Sigmoid colon (tissue), 7 donors: ENCODE data around the gene CAMTA1. TPM values are rescaled to one million over a fixed set of nuclear protein-coding genes. Genes with fewer than 3 reads are reported as not detected.
A peak's percentile ranks its signal among the peaks of the same experiment; 100 is the strongest.
"Not testable (repeated sequence)": the region's sequence is repeated elsewhere in the genome, so short reads cannot be mapped to it uniquely, and the experiment has no call there.

Source experiments
- DNase-seq: peaks from one replicate; pipeline ENCODE4 v3.0.0-alpha.2; 2019
- H3K27ac ChIP-seq, 4 donors: fragments of 200-600 bp; sonication (generic); one replicate each; pipeline ENCODE4 v1.5.1; 2016 to 2019; ENCODE audit warnings: mild to moderate bottlenecking in 1 of 4
- H3K27me3 ChIP-seq, 3 donors: fragments of 200-600 bp; sonication (generic); one replicate each; pipeline ENCODE4 v1.5.1; 2019; ENCODE audit warnings: mild to moderate bottlenecking in 1 of 3
- H3K36me3 ChIP-seq, 4 donors: fragments of 200-600 bp; sonication (generic); one replicate each; pipeline ENCODE4 v1.5.1; 2016 to 2019
- H3K4me1 ChIP-seq, 4 donors: fragments of 200-600 bp; sonication (generic); one replicate each; pipeline ENCODE4 v1.5.1; 2017 to 2019
- H3K4me3 ChIP-seq, 4 donors: fragments of 200-600 bp; sonication (generic); one replicate each; pipeline ENCODE4 v1.5.1; 2017 to 2019; ENCODE audit warnings: mild to moderate bottlenecking in 2 of 4, moderate library complexity in 1 of 4
- H3K9me3 ChIP-seq, 4 donors: fragments of 200-600 bp in 3 of 4; sonication (generic) in 3 of 4; one replicate each; pipeline versions ENCODE4 v1.5.1 to v1.6.1; 2013 to 2019
- EP300 ChIP-seq, 4 donors: sonication (generic); formaldehyde crosslinking; IDR thresholded peaks; one replicate each; pipeline ENCODE4 v1.6.1; 2017; ENCODE audit warnings: antibody characterized with exemption in 4 of 4
- POLR2A ChIP-seq, 2 donors: fragments of 450-650 bp; IDR thresholded peaks; one replicate each; pipeline ENCODE4 v1.6.1; 2016; ENCODE audit warnings: antibody characterized with exemption in 2 of 2, mild to moderate bottlenecking in 2 of 2, moderate library complexity in 2 of 2
- POLR2AphosphoS5 ChIP-seq, 4 donors: sonication (generic); formaldehyde crosslinking; IDR thresholded peaks; one replicate each; pipeline ENCODE4 v1.6.1; 2017; ENCODE audit warnings: antibody characterized with exemption in 4 of 4
- WGBS, 2 donors: extraction: QIAGEN DNeasy Blood & Tissue Kit; methylation state at CpG; one replicate each; pipeline ENCODE4 v1.1.7; 2013; 5-methylcytosine and 5-hydroxymethylcytosine counted together
- intact Hi-C: fragments of 100-400 bp; cut with DNase I; formaldehyde crosslinking; loops from one replicate; pipeline ENCODE4 v1.15.1; 2023
- polyA plus RNA-seq, 3 donors: library from polyadenylated mRNA; stranded (reverse); fragments of 200-250 nt; gene quantifications; one replicate each; pipeline ENCODE4 v1.2.3, GENCODE V29; 2013
- total RNA-seq, 4 donors: library from RNA; depleted of rRNA; stranded (reverse); fragments of >200 nt; gene quantifications; one replicate each; pipeline ENCODE4 v1.1.0, GENCODE V29; 2016
- TF ChIP-seq, protein P1 (sequence below), 4 experiments: fragments of 450-650 bp in 3 of 4; fragments of 200-600 bp in 1 of 4; IDR thresholded peaks; one replicate each; pipeline ENCODE4 v1.5.1; 2016 to 2019; ENCODE audit warnings: antibody characterized with exemption in 4 of 4, mild to moderate bottlenecking in 3 of 4, moderate library complexity in 2 of 4
- donor health status: healthy with polysubstance abuse.
- donor health status: Bipolar disorder and iron deficiency.
- donor health status: healthy.

Gene CAMTA1
- total and polyA plus RNA-seq, 7 donors, result 97.9 to 196 (median 177) TPM

DNA sequence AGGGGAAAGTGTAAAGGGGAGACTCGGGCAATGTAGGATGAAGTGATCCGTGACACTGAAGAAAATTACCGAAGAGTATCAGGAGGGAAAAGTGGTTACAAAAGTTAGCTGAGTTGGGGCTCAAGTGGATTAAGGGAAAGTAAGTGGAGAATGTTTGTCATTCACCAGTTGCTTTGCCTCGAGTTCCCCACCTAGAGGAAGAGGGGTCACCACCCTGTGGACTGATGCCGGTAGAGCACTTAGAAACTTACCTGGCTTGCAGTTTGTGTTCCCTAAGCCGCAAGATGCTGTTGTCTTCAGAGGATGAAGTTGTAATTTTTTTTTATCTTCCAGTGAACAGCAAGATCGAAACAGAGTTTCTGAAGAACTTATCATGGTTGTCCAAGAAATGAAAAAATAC is 999.9 kb downstream of the CAMTA1 start:
- no peaks in the 10 kb centered on the region for H3K27me3 ChIP-seq
- WGBS, 2 donors, result 90 to 93% methylated on average over 7 of the region's 7 CpGs
- no peak for DNase-seq
- TF ChIP-seq POLR2A (IDR thresholded peaks at IDR 0.05), result no peak
- TF ChIP-seq, protein P1, sequence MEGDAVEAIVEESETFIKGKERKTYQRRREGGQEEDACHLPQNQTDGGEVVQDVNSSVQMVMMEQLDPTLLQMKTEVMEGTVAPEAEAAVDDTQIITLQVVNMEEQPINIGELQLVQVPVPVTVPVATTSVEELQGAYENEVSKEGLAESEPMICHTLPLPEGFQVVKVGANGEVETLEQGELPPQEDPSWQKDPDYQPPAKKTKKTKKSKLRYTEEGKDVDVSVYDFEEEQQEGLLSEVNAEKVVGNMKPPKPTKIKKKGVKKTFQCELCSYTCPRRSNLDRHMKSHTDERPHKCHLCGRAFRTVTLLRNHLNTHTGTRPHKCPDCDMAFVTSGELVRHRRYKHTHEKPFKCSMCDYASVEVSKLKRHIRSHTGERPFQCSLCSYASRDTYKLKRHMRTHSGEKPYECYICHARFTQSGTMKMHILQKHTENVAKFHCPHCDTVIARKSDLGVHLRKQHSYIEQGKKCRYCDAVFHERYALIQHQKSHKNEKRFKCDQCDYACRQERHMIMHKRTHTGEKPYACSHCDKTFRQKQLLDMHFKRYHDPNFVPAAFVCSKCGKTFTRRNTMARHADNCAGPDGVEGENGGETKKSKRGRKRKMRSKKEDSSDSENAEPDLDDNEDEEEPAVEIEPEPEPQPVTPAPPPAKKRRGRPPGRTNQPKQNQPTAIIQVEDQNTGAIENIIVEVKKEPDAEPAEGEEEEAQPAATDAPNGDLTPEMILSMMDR (IDR thresholded peaks at IDR 0.05), result no peak
- TF ChIP-seq EP300 (IDR thresholded peaks at IDR 0.05), result no peak
- H3K9me3 ChIP-seq, result no peaks in the 10 kb centered on the region
- intact Hi-C loops, result no loop called here
- H3K4me1 ChIP-seq, result peaks cover 0 to 55% (median 49%) of the 10 kb centered on the region in 4 donors
- H3K4me3 ChIP-seq, result peak overlapping the region; percentile 57 to 91 (median 70)
- H3K36me3 ChIP-seq, result peaks cover 2 to 59% (median 7%) of the 10 kb centered on the region in 4 donors
- H3K27ac ChIP-seq, result peak overlapping the region; percentile 94 to 99 (median 96)

DNA sequence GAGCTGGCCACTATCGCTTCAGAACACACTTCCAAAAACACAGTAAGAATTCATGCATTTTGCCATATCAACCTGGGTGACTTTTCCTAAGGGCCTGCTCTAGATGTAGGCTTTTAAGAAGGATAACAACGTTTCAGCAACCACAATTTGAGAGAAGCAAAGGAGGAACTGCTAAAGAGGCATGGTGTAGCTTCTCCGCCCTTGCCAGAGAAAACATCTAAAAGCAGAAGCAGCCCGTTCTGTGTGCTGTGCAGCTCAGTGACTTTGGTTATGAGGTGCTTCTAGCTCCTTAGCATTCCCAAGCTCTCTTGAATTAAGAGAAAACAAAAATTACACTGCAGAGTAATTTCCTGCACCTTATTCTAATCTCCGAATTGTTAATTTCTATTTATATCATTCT is 1001.5 kb downstream of the CAMTA1 start:
- H3K27ac ChIP-seq, result peak overlapping the region in 3 of 4 donors; percentile 14 to 30 (median 19)
- no peaks in the 10 kb centered on the region for H3K27me3 ChIP-seq
- peaks cover 4 to 60% (median 19%) of the 10 kb centered on the region in 4 donors for H3K36me3 ChIP-seq
- no peak overlapping the region for H3K4me3 ChIP-seq
- peaks cover 0 to 55% (median 49%) of the 10 kb centered on the region in 4 donors for H3K4me1 ChIP-seq
- DNase-seq, result no peak
- 70% methylated on average over 5 of the region's 5 CpGs for WGBS, 2 donors
- no peaks in the 10 kb centered on the region for H3K9me3 ChIP-seq
- intact Hi-C loops, result no loop called here
- TF ChIP-seq EP300 (IDR thresholded peaks at IDR 0.05) (no peak), POLR2A (IDR thresholded peaks at IDR 0.05) (no peak), POLR2AphosphoS5 (IDR thresholded peaks at IDR 0.05) (no peak)
- TF ChIP-seq, protein P1 (IDR thresholded peaks at IDR 0.05), result no peak

DNA sequence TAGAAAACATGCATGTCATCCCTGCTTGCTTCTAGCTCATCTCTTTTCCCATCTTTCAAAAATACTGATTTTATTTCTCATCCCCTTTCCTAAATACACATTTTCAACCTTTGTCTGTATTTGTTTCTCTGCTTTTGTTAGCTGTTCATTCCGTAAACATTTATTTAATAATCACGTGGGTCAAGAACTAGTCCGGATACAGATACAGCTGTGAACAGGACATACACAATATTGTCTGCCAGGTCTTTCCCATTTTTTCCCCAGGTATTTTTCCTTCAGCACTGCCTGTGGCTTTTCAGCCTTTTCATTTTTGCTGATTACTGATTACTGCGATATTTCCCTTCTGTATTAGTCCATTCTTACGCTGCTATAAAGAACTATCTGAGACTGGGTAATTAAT is 1004.6 kb downstream of the CAMTA1 start:
- Histone ChIP-seq H3K9me3 (no peaks in the 10 kb centered on the region), H3K27ac (no peak overlapping the region), H3K27me3 (no peaks in the 10 kb centered on the region), H3K36me3 (peaks cover 4 to 90% (median 28%) of the 10 kb centered on the region in 4 donors), H3K4me1 (peaks cover 0 to 39% (median 38%) of the 10 kb centered on the region in 4 donors), H3K4me3 (no peak overlapping the region)
- 82 to 84% methylated on average over 5 of the region's 5 CpGs for WGBS, 2 donors
- DNase-seq, result no peak
- TF ChIP-seq EP300 (IDR thresholded peaks at IDR 0.05) (no peak), POLR2A (IDR thresholded peaks at IDR 0.05) (no peak), POLR2AphosphoS5 (IDR thresholded peaks at IDR 0.05) (no peak)
- TF ChIP-seq, protein P1 (IDR thresholded peaks at IDR 0.05), result no peak
- intact Hi-C loops, result no loop called here

DNA sequence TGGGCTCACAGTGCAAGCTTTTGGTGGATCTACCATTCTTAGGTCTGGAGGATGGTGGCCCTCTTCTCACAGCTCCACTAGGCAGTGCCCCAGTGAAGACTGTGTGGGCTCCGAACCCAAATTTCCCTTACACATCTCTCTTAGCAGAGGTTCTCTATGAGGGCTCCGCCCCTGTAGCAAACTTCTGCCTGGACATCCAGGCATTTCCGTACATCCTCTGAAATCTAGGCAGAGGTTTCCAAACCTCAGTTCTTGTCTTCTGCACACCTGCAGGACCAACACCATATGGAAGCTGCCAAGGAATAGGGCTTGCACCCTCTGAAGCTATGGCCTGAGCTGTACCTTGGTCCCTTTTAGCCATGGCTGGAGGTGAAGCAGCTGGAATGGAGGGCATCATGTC is 1005.8 kb downstream of the CAMTA1 start:
- H3K27me3 ChIP-seq, DNase-seq, H3K27ac ChIP-seq, H3K4me3 ChIP-seq, H3K9me3 ChIP-seq, intact Hi-C loops: not testable (repeated sequence)
- Histone ChIP-seq H3K36me3 (peaks cover 4 to 95% (median 29%) of the 10 kb centered on the region in 4 donors), H3K4me1 (peaks cover 0 to 27% (median 26%) of the 10 kb centered on the region in 4 donors)
- WGBS, 2 donors, result 96% methylated on average over 3 of the region's 3 CpGs

DNA sequence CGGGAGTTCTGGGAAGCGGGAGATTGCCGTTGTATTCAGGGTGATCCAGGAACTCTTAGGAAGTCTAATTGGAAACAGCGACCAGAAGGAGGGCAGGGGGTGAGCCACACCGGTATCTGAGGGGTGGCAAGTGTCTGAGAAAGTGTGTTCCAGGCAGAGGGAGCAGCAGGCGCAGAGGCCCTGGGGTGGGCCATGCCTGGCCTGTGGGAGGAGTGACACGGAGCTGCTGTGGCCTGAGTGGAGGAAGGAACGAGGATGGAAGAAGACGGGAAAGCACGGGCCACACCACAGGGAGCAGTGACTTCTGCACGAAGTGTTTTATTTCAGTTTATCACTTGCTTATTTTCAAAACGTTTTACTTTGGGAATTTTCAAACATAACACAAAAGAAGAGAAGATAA is 1010.2 kb downstream of the CAMTA1 start:
- H3K9me3 ChIP-seq, result no peaks in the 10 kb centered on the region
- TF ChIP-seq POLR2AphosphoS5 (IDR thresholded peaks at IDR 0.05), result no peak
- no peak for TF ChIP-seq EP300 (IDR thresholded peaks at IDR 0.05)
- TF ChIP-seq POLR2A (IDR thresholded peaks at IDR 0.05), result no peak
- TF ChIP-seq, protein P1 (IDR thresholded peaks at IDR 0.05), result no peak
- H3K27ac ChIP-seq, result no peak overlapping the region
- intact Hi-C loops, result no loop called here
- peaks cover 0 to 100% (median 47%) of the 10 kb centered on the region in 4 donors for H3K36me3 ChIP-seq
- H3K4me1 ChIP-seq, result no peaks in the 10 kb centered on the region
- H3K4me3 ChIP-seq, result no peak overlapping the region
- WGBS, 2 donors, result 89 to 92% methylated on average over 12 of the region's 12 CpGs
- no peaks in the 10 kb centered on the region for H3K27me3 ChIP-seq
- no peak for DNase-seq
